Activated T-cell treated with anti-CD3 and anti-CD28 coated beads, Interleukin-2, amount 50 U/mL, for 72 hours (primary cell): ENCODE measurements around the gene IFNL3. TPM values are rescaled to one million over a fixed set of nuclear protein-coding genes. Genes with fewer than 3 reads are reported as not detected.

ENCODE experiments used
- ATAC-seq, 2 donors: fragments of 150-1000 bp; cut with Tn5 transposase; replicated peaks in 1 of 2; 2 replicates each; pipeline ENCODE4 v1.10.0; 2021; ENCODE audit warnings: moderate library complexity in 2 of 2, mild to moderate bottlenecking in 1 of 2
- DNase-seq, 2 donors: peaks; one replicate each; pipeline ENCODE4 v3.0.0; 2021 to 2022; ENCODE audit warnings: mixed read lengths in 1 of 2
- H3K27ac Mint-ChIP-seq: one replicate; pipeline ENCODE4 v1.8.0; 2022; ENCODE audit warnings: mild to moderate bottlenecking, moderate library complexity, mixed read lengths
- H3K27me3 Mint-ChIP-seq: one replicate; pipeline ENCODE4 v1.8.0; 2022; ENCODE audit warnings: low read depth, mixed read lengths
- H3K36me3 Mint-ChIP-seq, 2 donors: one replicate each; pipeline ENCODE4 v1.8.0; 2022; ENCODE audit warnings: mixed read lengths in 2 of 2, mild to moderate bottlenecking in 1 of 2; ENCODE audit not compliant: insufficient read depth in 2 of 2
- H3K4me1 Mint-ChIP-seq: one replicate; pipeline ENCODE4 v1.8.0; 2022; ENCODE audit warnings: low read depth, mixed read lengths
- H3K4me3 Mint-ChIP-seq, 2 donors: one replicate each; pipeline ENCODE4 v1.8.0; 2022; ENCODE audit warnings: mild to moderate bottlenecking in 2 of 2, mixed read lengths in 2 of 2, moderate library complexity in 2 of 2
- H3K9me3 Mint-ChIP-seq, 2 donors: one replicate each; pipeline ENCODE4 v1.8.0; 2022; ENCODE audit warnings: mixed read lengths in 2 of 2
- total RNA-seq, 2 donors: library from RNA; stranded (reverse); gene quantifications; one replicate each; pipeline ENCODE4 v1.2.3, GENCODE V29; 2022

IFNL3 gene
- total RNA-seq, 2 donors from 2014 or later = 0.53 TPM; not detected in 1

- H3K27me3 Mint-ChIP-seq = peaks cover 57% of the 10 kb centered on the region
- no peak for ATAC-seq
- no peaks in the 10 kb centered on the region for H3K4me1 Mint-ChIP-seq
- H3K4me3 Mint-ChIP-seq = no peak within 1 kb of the TSS
- H3K9me3 Mint-ChIP-seq = no peaks in the 10 kb centered on the region
- H3K36me3 Mint-ChIP-seq = no peaks in the 10 kb centered on the region
- no peak for DNase-seq
- no peak within 1 kb of the TSS for H3K27ac Mint-ChIP-seq
These were observed 41.1 kb downstream of the IFNL3 start, which contains the start of gene SYCN for GRCh38 chr19:39203372-39204341. TSS of gene SYCN (minus strand) at chr19:39204263. CDS start at chr19:39204254, 9 bp downstream.

- no peak overlapping the region for H3K4me3 Mint-ChIP-seq
- peaks cover 64% of the 10 kb centered on the region for H3K27me3 Mint-ChIP-seq
- H3K9me3 Mint-ChIP-seq = no peaks in the 10 kb centered on the region
- no peaks in the 10 kb centered on the region for H3K36me3 Mint-ChIP-seq
- H3K27ac Mint-ChIP-seq = no peak overlapping the region
- DNase-seq = no peak
- no peaks in the 10 kb centered on the region for H3K4me1 Mint-ChIP-seq
- ATAC-seq = no peak
These were observed 41.8 kb downstream of the IFNL3 start for GRCh38 chr19:39202998-39203355.

- peaks cover 16% of the 10 kb centered on the region for H3K4me1 Mint-ChIP-seq
- no peak for ATAC-seq
- peaks cover 85% of the 10 kb centered on the region for H3K27me3 Mint-ChIP-seq
- H3K9me3 Mint-ChIP-seq = no peaks in the 10 kb centered on the region
- peaks cover 0 to 2% of the 10 kb centered on the region in 2 donors for H3K36me3 Mint-ChIP-seq
- H3K27ac Mint-ChIP-seq = no peak overlapping the region
- no peak overlapping the region for H3K4me3 Mint-ChIP-seq
- no peak for DNase-seq
These were observed 44.0 kb downstream of the IFNL3 start for GRCh38 chr19:39200803-39201115.

- H3K27me3 Mint-ChIP-seq = peaks cover 90% of the 10 kb centered on the region
- no peak for DNase-seq
- H3K4me3 Mint-ChIP-seq = no peak overlapping the region
- H3K36me3 Mint-ChIP-seq = peaks cover 0 to 2% of the 10 kb centered on the region in 2 donors
- H3K4me1 Mint-ChIP-seq = peaks cover 22% of the 10 kb centered on the region
- ATAC-seq = no peak
- no peak overlapping the region for H3K27ac Mint-ChIP-seq
- H3K9me3 Mint-ChIP-seq = no peaks in the 10 kb centered on the region
These were observed 44.6 kb downstream of the IFNL3 start for GRCh38 chr19:39200066-39200802.

GRCh38 chr19:39199025-39199424 lies 45.8 kb downstream of the IFNL3 start:
- H3K36me3 Mint-ChIP-seq = peaks cover 0 to 2% of the 10 kb centered on the region in 2 donors
- no peak overlapping the region for H3K4me3 Mint-ChIP-seq
- H3K27ac Mint-ChIP-seq = no peak overlapping the region
- no peak for ATAC-seq
- peaks cover 91% of the 10 kb centered on the region for H3K27me3 Mint-ChIP-seq
- DNase-seq = no peak
- H3K9me3 Mint-ChIP-seq = no peaks in the 10 kb centered on the region
- H3K4me1 Mint-ChIP-seq = peaks cover 25% of the 10 kb centered on the region

- no peak overlapping the region for H3K27ac Mint-ChIP-seq
- no peaks in the 10 kb centered on the region for H3K9me3 Mint-ChIP-seq
- peaks cover 25% of the 10 kb centered on the region for H3K4me1 Mint-ChIP-seq
- peaks cover 86% of the 10 kb centered on the region for H3K27me3 Mint-ChIP-seq
- DNase-seq (no peak), ATAC-seq (no peak)
- H3K36me3 Mint-ChIP-seq = peaks cover 0 to 2% of the 10 kb centered on the region in 2 donors
- peak overlapping the region; percentile 58 to 66 for H3K4me3 Mint-ChIP-seq
These were observed 47.0 kb downstream of the IFNL3 start for GRCh38 chr19:39197808-39198207.

GRCh38 chr19:39196860-39197562 lies 47.8 kb downstream of the IFNL3 start, which contains the start of gene NCCRP1:
TSS of gene NCCRP1 (plus strand) at chr19:39196964. CDS start at chr19:39196983, 19 bp downstream.
- Mint-ChIP-seq H3K27me3 (peaks cover 80% of the 10 kb centered on the region), H3K4me1 (peaks cover 25% of the 10 kb centered on the region), H3K4me3 (peak within 1 kb of the TSS; percentile 58 to 66), H3K27ac (no peak within 1 kb of the TSS), H3K36me3 (peaks cover 0 to 2% of the 10 kb centered on the region in 2 donors), H3K9me3 (no peaks in the 10 kb centered on the region)
- DNase-seq (peak; percentile 10 to 12), ATAC-seq (peak; percentile 21 to 25)

GRCh38 chr19:39196320-39196719 lies 48.5 kb downstream of the IFNL3 start:
- Mint-ChIP-seq H3K36me3 (peaks cover 0 to 2% of the 10 kb centered on the region in 2 donors), H3K27me3 (peaks cover 73% of the 10 kb centered on the region), H3K27ac (no peak overlapping the region), H3K4me3 (peak overlapping the region in 1 of 2 donors; percentile 39), H3K4me1 (peaks cover 25% of the 10 kb centered on the region), H3K9me3 (no peaks in the 10 kb centered on the region)
- ATAC-seq (no peak), DNase-seq (no peak)

- Mint-ChIP-seq H3K36me3 (peaks cover 0 to 2% of the 10 kb centered on the region in 2 donors), H3K27me3 (peaks cover 67% of the 10 kb centered on the region), H3K4me3 (no peak overlapping the region), H3K27ac (no peak overlapping the region), H3K9me3 (no peaks in the 10 kb centered on the region), H3K4me1 (peaks cover 25% of the 10 kb centered on the region)
- ATAC-seq = no peak
- DNase-seq = no peak
These were observed 49.1 kb downstream of the IFNL3 start for GRCh38 chr19:39195755-39196154.

GRCh38 chr19:39194832-39195542 lies 49.8 kb downstream of the IFNL3 start:
- H3K4me3 Mint-ChIP-seq = no peak overlapping the region
- H3K4me1 Mint-ChIP-seq = peaks cover 25% of the 10 kb centered on the region
- ATAC-seq (no peak), DNase-seq (no peak)
- H3K27ac Mint-ChIP-seq = no peak overlapping the region
- peaks cover 59% of the 10 kb centered on the region for H3K27me3 Mint-ChIP-seq
- peaks cover 0 to 2% of the 10 kb centered on the region in 2 donors for H3K36me3 Mint-ChIP-seq
- H3K9me3 Mint-ChIP-seq = no peaks in the 10 kb centered on the region

- Mint-ChIP-seq H3K27ac (no peak overlapping the region), H3K4me1 (peaks cover 25% of the 10 kb centered on the region), H3K4me3 (no peak overlapping the region), H3K36me3 (peaks cover 0 to 2% of the 10 kb centered on the region in 2 donors), H3K9me3 (no peaks in the 10 kb centered on the region), H3K27me3 (peaks cover 53% of the 10 kb centered on the region)
- no peak for DNase-seq
- ATAC-seq = no peak
These were observed 51.0 kb downstream of the IFNL3 start for GRCh38 chr19:39193803-39194202.
